Activated naive CD4-positive, alpha-beta T cell treated with anti-CD3 and anti-CD28 coated beads, Interleukin-2, amount 10 ng/mL, durations not matched to agents 7 days and 5 days (primary cell): Measurements from ENCODE around the gene NTN4.

Experiments
- CTCF ChIA-PET: fragments of 350-600 bp; sonication (Branson Sonifier 250); formaldehyde crosslinking; loops from one replicate; lab custom pipeline; 2021; ENCODE audit warnings: antibody characterized with exemption; lab: Charles Lee
- DNase-seq: peaks from one replicate; pipeline ENCODE4 v3.0.0-alpha.2; 2020
- H3K27ac Mint-ChIP-seq: one replicate; pipeline ENCODE4 v1.8.0; 2021; ENCODE audit warnings: mild to moderate bottlenecking, moderate library complexity, mixed read lengths
- H3K27me3 Mint-ChIP-seq: one replicate; pipeline ENCODE4 v1.8.0; 2021; ENCODE audit warnings: mild to moderate bottlenecking, mixed read lengths
- H3K36me3 Mint-ChIP-seq: one replicate; pipeline ENCODE4 v1.8.0; 2021; ENCODE audit warnings: mixed read lengths
- H3K4me1 Mint-ChIP-seq: one replicate; pipeline ENCODE4 v1.8.0; 2021; ENCODE audit warnings: mixed read lengths
- H3K4me3 Mint-ChIP-seq: one replicate; pipeline ENCODE4 v1.8.0; 2021; ENCODE audit warnings: mild to moderate bottlenecking, moderate library complexity, mixed read lengths
- H3K9me3 Mint-ChIP-seq: one replicate; pipeline ENCODE4 v1.8.0; 2021; ENCODE audit warnings: mixed read lengths

Gene NTN4

DNA sequence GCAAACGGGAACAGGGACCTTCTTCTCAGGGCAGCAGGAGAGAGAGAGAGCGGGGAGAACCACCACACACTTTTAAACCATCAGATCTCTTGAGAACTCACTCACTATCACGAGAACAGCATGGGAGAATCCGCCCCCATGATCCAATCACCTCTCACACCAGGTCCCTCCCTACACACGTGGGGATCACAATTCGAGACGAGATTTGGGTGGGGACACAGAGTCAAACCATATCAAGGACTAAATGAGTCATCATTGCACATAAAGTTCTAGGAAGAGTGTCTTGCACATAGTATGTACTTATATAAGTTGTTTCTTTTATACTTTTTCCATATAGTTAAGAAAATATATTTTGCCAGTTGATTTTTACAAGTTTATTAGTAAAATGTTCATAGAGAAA is 17.6 kb upstream of the NTN4 start:
- H3K9me3 Mint-ChIP-seq, result no peaks in the 10 kb centered on the region
- H3K4me3 Mint-ChIP-seq, result no peak overlapping the region
- H3K27me3 Mint-ChIP-seq, result peaks cover 12% of the 10 kb centered on the region
- H3K27ac Mint-ChIP-seq, result no peak overlapping the region
- CTCF ChIA-PET, result no interaction called here
- H3K4me1 Mint-ChIP-seq, result no peaks in the 10 kb centered on the region
- no peak for DNase-seq
- no peaks in the 10 kb centered on the region for H3K36me3 Mint-ChIP-seq

GRCh38 chr12:95805864-95806671 is 15.5 kb upstream of the NTN4 start:
- no peak overlapping the region for H3K4me3 Mint-ChIP-seq
- DNase-seq, result no peak
- H3K9me3 Mint-ChIP-seq, result no peaks in the 10 kb centered on the region
- peaks cover 12% of the 10 kb centered on the region for H3K27me3 Mint-ChIP-seq
- no peak overlapping the region for H3K27ac Mint-ChIP-seq
- H3K4me1 Mint-ChIP-seq, result no peaks in the 10 kb centered on the region
- CTCF ChIA-PET, result no interaction called here
- H3K36me3 Mint-ChIP-seq, result no peaks in the 10 kb centered on the region

- Mint-ChIP-seq H3K4me3 (no peak overlapping the region), H3K36me3 (no peaks in the 10 kb centered on the region), H3K9me3 (no peaks in the 10 kb centered on the region), H3K27me3 (peaks cover 21% of the 10 kb centered on the region), H3K27ac (no peak overlapping the region), H3K4me1 (no peaks in the 10 kb centered on the region)
- DNase-seq, result no peak
- CTCF ChIA-PET, result no interaction called here
Measured at GRCh38 chr12:95804291-95804690, 13.7 kb upstream of the NTN4 start.

DNA sequence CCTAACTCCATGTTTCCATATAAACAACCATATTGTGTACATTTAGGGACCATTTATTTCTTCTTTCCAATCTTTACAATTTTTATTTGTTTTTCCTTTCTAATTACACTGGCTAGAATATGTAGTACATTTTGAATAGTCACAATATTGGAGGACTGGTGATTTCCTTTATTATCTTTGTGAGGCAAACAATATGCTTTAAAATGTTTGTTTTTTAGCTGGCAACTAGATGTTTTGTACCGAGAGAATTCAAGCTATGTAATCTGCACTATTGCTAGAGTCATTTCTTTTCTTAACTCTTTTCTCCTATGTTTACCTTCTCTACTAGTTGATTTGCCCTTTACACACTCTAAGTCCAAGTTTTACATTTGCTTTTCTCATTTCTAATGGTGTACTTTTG is 13.3 kb upstream of the NTN4 start:
- no peaks in the 10 kb centered on the region for H3K9me3 Mint-ChIP-seq
- no peaks in the 10 kb centered on the region for H3K36me3 Mint-ChIP-seq
- no peak overlapping the region for H3K27ac Mint-ChIP-seq
- CTCF ChIA-PET, result no interaction called here
- H3K4me1 Mint-ChIP-seq, result no peaks in the 10 kb centered on the region
- no peak for DNase-seq
- H3K27me3 Mint-ChIP-seq, result peaks cover 18% of the 10 kb centered on the region
- no peak overlapping the region for H3K4me3 Mint-ChIP-seq

GRCh38 chr12:95802482-95803270 is 12.1 kb upstream of the NTN4 start:
- no peak for DNase-seq
- H3K36me3 Mint-ChIP-seq, result no peaks in the 10 kb centered on the region
- no peak overlapping the region for H3K27ac Mint-ChIP-seq
- H3K9me3 Mint-ChIP-seq, result no peaks in the 10 kb centered on the region
- H3K27me3 Mint-ChIP-seq, result peaks cover 18% of the 10 kb centered on the region
- no peaks in the 10 kb centered on the region for H3K4me1 Mint-ChIP-seq
- CTCF ChIA-PET, result no interaction called here
- no peak overlapping the region for H3K4me3 Mint-ChIP-seq

GRCh38 chr12:95796982-95797289 is 6.4 kb upstream of the NTN4 start:
- no peak for DNase-seq
- Mint-ChIP-seq H3K4me3 (no peak overlapping the region), H3K36me3 (no peaks in the 10 kb centered on the region), H3K4me1 (peaks cover 5% of the 10 kb centered on the region), H3K27me3 (peaks cover 55% of the 10 kb centered on the region), H3K9me3 (no peaks in the 10 kb centered on the region), H3K27ac (no peak overlapping the region)
- CTCF ChIA-PET, result no interaction called here

- Mint-ChIP-seq H3K27me3 (peaks cover 56% of the 10 kb centered on the region), H3K36me3 (no peaks in the 10 kb centered on the region), H3K4me1 (peaks cover 6% of the 10 kb centered on the region), H3K9me3 (no peaks in the 10 kb centered on the region), H3K4me3 (no peak overlapping the region), H3K27ac (no peak overlapping the region)
- CTCF ChIA-PET, result no interaction called here
- DNase-seq, result no peak
Measured at GRCh38 chr12:95796225-95796981, 5.8 kb upstream of the NTN4 start.

DNA sequence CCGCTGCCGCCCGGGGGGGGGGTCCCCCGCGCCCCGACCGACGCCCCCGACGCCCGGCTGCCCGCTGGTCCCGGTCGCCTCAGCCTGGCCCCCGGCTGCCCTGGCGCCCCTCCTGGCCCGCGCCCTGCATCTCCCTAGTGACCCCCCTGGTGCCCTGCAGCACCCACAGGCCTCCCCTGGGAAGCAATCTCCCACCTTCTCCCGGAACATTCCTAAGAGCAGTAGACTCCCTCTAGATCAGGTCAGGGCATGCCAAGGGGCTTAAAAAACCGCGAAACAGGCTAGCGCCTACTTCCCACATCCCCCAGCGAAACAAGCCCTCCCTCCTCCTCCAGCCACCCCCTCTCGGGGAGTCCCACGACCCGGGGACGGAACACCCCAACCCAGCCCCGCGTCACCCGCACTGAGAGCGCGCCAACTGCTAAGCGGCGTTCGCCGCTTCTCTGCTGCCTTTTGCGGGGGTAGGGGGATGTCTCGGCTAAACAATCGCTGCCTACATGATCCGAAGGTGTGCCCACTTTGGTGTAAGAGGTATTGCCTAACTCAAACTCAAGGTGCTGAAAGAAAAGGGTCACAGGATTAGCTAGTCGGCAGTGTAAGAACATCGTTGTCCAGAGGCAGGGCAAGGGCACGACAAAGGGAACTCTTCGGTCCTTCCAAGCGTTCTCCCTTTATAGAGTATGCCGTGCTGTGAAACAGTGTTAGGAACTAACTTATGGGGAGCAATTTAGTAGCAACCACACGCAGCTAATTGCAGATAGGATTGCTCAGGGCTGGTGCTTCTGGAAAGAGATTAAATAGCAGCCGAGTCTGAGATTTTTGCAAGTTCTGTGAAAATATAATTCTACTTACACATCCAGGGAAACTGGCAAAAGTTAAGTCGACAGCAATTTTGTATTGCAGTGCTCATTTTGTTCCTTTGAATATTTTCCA is 619 bp upstream of the NTN4 start:
- peaks cover 68% of the 10 kb centered on the region for H3K27me3 Mint-ChIP-seq
- no peaks in the 10 kb centered on the region for H3K9me3 Mint-ChIP-seq
- peaks cover 1% of the 10 kb centered on the region for H3K36me3 Mint-ChIP-seq
- CTCF ChIA-PET, result no interaction called here
- no peak overlapping the region for H3K27ac Mint-ChIP-seq
- H3K4me3 Mint-ChIP-seq, result peak overlapping the region; percentile 64
- peaks cover 13% of the 10 kb centered on the region for H3K4me1 Mint-ChIP-seq
- peak; percentile 28 for DNase-seq

DNA sequence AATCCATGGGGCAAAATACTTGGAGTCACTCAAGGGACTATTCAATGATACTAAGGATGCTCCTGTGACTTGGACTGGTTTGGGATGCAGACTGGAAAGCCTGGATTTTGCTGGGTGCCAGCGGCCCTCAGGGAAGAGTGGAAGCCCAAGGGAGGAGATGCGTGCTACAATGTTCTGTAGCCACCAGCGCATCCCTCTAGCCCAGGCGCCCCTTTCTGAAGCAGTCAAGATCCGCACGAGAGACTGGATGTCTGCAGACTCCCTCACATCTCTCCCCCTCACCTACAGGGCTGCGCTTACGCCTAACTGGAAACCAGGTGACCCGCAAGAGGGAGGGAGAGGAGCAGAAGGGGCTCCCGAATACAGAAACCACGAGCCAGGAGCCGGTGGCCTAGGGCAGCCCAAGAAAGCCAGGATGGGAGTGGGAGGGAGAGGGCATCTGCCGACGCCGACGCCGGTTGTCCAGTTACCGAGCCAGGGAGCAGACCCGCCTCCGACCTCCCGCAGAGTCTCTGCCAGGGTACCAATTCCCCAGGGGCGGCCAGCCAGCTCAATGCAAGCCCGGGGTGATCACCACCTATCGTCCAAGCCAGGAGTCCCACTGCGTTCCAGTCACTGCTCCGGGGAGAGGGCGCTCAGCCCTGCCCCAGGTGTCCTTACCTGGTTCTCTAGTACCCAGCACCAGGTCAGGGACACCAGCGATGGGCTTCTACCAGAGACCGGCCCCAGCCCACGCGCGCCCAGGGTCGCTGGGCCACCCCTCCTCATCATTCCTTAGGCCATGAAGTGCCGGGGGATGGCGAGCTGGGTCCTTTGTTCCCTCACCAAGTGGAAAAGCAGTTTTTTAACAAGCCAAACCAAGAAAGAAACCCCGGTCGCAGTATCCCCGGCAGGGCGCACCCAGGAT is 1.2 kb downstream of the NTN4 start:
- H3K27ac Mint-ChIP-seq, result no peak overlapping the region
- H3K9me3 Mint-ChIP-seq, result no peaks in the 10 kb centered on the region
- no peak for DNase-seq
- peaks cover 1% of the 10 kb centered on the region for H3K36me3 Mint-ChIP-seq
- CTCF ChIA-PET, result interaction anchor here (1.0 kb wide), 1 partner anchor 83 kb away, joined by 3 read pairs; no protein-coding TSS in a partner anchor
- peak overlapping the region; percentile 61 for H3K4me3 Mint-ChIP-seq
- peaks cover 52% of the 10 kb centered on the region for H3K27me3 Mint-ChIP-seq
- peaks cover 13% of the 10 kb centered on the region for H3K4me1 Mint-ChIP-seq

GRCh38 chr12:95788637-95789036 is 1.9 kb downstream of the NTN4 start:
- peaks cover 1% of the 10 kb centered on the region for H3K36me3 Mint-ChIP-seq
- H3K27me3 Mint-ChIP-seq, result peaks cover 46% of the 10 kb centered on the region
- DNase-seq, result no peak
- no peak overlapping the region for H3K4me3 Mint-ChIP-seq
- CTCF ChIA-PET, result interaction anchor here (1.0 kb wide), 1 partner anchor 83 kb away, joined by 3 read pairs; no protein-coding TSS in a partner anchor
- H3K27ac Mint-ChIP-seq, result no peak overlapping the region
- peaks cover 13% of the 10 kb centered on the region for H3K4me1 Mint-ChIP-seq
- H3K9me3 Mint-ChIP-seq, result no peaks in the 10 kb centered on the region

GRCh38 chr12:95787274-95787818 is 3.2 kb downstream of the NTN4 start:
- no peak overlapping the region for H3K4me3 Mint-ChIP-seq
- peaks cover 13% of the 10 kb centered on the region for H3K4me1 Mint-ChIP-seq
- H3K36me3 Mint-ChIP-seq, result peaks cover 1% of the 10 kb centered on the region
- peaks cover 40% of the 10 kb centered on the region for H3K27me3 Mint-ChIP-seq
- H3K27ac Mint-ChIP-seq, result no peak overlapping the region
- no peak for DNase-seq
- no peaks in the 10 kb centered on the region for H3K9me3 Mint-ChIP-seq
- CTCF ChIA-PET, result no interaction called here

- Mint-ChIP-seq H3K9me3 (no peaks in the 10 kb centered on the region), H3K27me3 (peaks cover 24% of the 10 kb centered on the region), H3K36me3 (no peaks in the 10 kb centered on the region), H3K27ac (no peak overlapping the region), H3K4me3 (no peak overlapping the region), H3K4me1 (peaks cover 5% of the 10 kb centered on the region)
- CTCF ChIA-PET, result no interaction called here
- no peak for DNase-seq
Measured at GRCh38 chr12:95784915-95785314, 5.6 kb downstream of the NTN4 start.

- CTCF ChIA-PET, result no interaction called here
- DNase-seq, result no peak
- H3K27ac Mint-ChIP-seq, result no peak overlapping the region
- H3K9me3 Mint-ChIP-seq, result no peaks in the 10 kb centered on the region
- no peaks in the 10 kb centered on the region for H3K36me3 Mint-ChIP-seq
- no peaks in the 10 kb centered on the region for H3K4me1 Mint-ChIP-seq
- peaks cover 18% of the 10 kb centered on the region for H3K27me3 Mint-ChIP-seq
- no peak overlapping the region for H3K4me3 Mint-ChIP-seq
Measured at GRCh38 chr12:95784286-95784685, 6.3 kb downstream of the NTN4 start.
